ENCODE measurements around the gene GRK5.

GRK5 gene

GRCh38 chr10:119495545-119495944 is 288.2 kb downstream of the GRK5 start:
- DNase-seq = no peak

- no peak for DNase-seq
Observed at GRCh38 chr10:119496273-119496672, 288.9 kb downstream of the GRK5 start.

GRCh38 chr10:119497243-119497642 is 289.9 kb downstream of the GRK5 start:
- DNase-seq = peak; percentile 25

- no peak for DNase-seq
Observed at GRCh38 chr10:119498889-119499676, 291.7 kb downstream of the GRK5 start.

- no peak for DNase-seq
Observed at GRCh38 chr10:119499677-119500002, 292.3 kb downstream of the GRK5 start.

- DNase-seq = no peak
Observed at GRCh38 chr10:119500123-119500795, 292.9 kb downstream of the GRK5 start.

- no peak for DNase-seq
Observed at GRCh38 chr10:119500821-119501220, 293.4 kb downstream of the GRK5 start.

GRCh38 chr10:119501690-119502089 is 294.3 kb downstream of the GRK5 start:
- no peak for DNase-seq

- DNase-seq = no peak
Observed at GRCh38 chr10:119502209-119502608, 294.8 kb downstream of the GRK5 start.

GRCh38 chr10:119502618-119503155 is 295.3 kb downstream of the GRK5 start:
- no peak for DNase-seq

GRCh38 chr10:119503821-119504220 is 296.4 kb downstream of the GRK5 start:
- DNase-seq = no peak

- no peak for DNase-seq
Observed at GRCh38 chr10:119504651-119505050, 297.3 kb downstream of the GRK5 start.

- DNase-seq = no peak
Observed at GRCh38 chr10:119505131-119505551, 297.8 kb downstream of the GRK5 start.

Data from NCI-H2227 treated with DMSO at 0.1 percent for 48 hours (cell line).